NB4 (cell line): Measurements from ENCODE around the gene FKBP9.
A peak's percentile ranks its signal among the peaks of the same experiment; 100 is the strongest.
"Not testable (repeated sequence)": the region's sequence is repeated elsewhere in the genome, so short reads cannot be mapped to it uniquely, and the experiment has no call there.

Source experiments
- DNase-seq: peaks from one replicate; pipeline ENCODE4 v3.0.0; 2010; ENCODE audit warnings: low read depth
- H3K4me3 ChIP-seq: one replicate; pipeline ENCODE4 v1.5.1; 2011; ENCODE audit warnings: mild to moderate bottlenecking, low read depth, low read length, moderate library complexity
- MYC ChIP-seq: IDR thresholded peaks from 2 replicates; pipeline ENCODE4 v1.6.1; 2011; ENCODE audit warnings: low read depth, low read length
- POLR2A ChIP-seq: IDR thresholded peaks from 2 replicates; pipeline ENCODE4 v1.6.1; 2011; ENCODE audit warnings: mild to moderate bottlenecking; ENCODE audit not compliant: insufficient read length; ENCODE audit errors: extremely low read depth
- TF ChIP-seq, protein P1 (sequence below): IDR thresholded peaks from one replicate; pipeline ENCODE4 v1.5.1; 2012; ENCODE audit warnings: low read depth, low read length
- TF ChIP-seq, protein P2 (sequence below): IDR thresholded peaks from 2 replicates; pipeline ENCODE4 v1.6.1; 2011; ENCODE audit warnings: low read depth, low read length

Gene FKBP9, protein sequence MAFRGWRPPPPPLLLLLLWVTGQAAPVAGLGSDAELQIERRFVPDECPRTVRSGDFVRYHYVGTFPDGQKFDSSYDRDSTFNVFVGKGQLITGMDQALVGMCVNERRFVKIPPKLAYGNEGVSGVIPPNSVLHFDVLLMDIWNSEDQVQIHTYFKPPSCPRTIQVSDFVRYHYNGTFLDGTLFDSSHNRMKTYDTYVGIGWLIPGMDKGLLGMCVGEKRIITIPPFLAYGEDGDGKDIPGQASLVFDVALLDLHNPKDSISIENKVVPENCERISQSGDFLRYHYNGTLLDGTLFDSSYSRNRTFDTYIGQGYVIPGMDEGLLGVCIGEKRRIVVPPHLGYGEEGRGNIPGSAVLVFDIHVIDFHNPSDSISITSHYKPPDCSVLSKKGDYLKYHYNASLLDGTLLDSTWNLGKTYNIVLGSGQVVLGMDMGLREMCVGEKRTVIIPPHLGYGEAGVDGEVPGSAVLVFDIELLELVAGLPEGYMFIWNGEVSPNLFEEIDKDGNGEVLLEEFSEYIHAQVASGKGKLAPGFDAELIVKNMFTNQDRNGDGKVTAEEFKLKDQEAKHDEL

DNA sequence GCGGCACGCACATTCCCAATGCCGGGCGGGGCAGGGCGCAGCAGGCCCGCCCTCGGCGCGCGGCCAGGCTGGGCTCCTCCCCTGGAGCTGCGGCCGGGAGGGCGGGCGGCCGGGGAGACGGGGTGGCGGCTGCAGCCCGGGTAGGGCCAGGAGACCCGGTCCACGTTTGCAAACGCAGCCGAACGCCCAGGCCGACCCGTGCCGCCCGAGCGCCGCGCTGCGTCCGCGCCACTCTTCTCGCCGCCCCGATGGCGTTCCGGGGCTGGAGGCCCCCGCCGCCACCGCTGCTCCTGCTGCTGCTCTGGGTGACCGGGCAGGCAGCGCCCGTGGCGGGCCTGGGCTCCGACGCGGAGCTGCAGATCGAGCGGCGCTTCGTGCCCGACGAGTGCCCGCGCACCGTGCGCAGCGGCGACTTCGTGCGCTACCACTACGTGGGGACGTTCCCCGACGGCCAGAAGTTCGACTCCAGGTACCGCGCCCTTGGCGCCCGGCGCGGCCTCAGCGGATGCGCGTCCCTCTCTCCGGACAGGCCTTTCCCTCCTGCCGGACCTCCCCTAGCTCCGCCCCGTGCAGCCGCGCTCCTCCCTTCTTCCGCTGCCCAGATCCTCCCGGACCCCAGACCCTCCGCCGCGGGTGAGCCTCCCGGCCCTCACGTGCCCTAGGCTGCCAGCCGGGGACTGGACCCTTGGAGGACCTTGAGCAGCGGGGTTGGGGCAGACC is at the start of gene FKBP9:
Gene FKBP9, plus strand, starts transcription at position 115 of the 720 bp plus-strand sequence. Its CDS starts 134 bp downstream, at position 249.
- H3K4me3 ChIP-seq = peak within 1 kb of the TSS; percentile 70
- no peak for TF ChIP-seq MYC
- TF ChIP-seq, protein P1, sequence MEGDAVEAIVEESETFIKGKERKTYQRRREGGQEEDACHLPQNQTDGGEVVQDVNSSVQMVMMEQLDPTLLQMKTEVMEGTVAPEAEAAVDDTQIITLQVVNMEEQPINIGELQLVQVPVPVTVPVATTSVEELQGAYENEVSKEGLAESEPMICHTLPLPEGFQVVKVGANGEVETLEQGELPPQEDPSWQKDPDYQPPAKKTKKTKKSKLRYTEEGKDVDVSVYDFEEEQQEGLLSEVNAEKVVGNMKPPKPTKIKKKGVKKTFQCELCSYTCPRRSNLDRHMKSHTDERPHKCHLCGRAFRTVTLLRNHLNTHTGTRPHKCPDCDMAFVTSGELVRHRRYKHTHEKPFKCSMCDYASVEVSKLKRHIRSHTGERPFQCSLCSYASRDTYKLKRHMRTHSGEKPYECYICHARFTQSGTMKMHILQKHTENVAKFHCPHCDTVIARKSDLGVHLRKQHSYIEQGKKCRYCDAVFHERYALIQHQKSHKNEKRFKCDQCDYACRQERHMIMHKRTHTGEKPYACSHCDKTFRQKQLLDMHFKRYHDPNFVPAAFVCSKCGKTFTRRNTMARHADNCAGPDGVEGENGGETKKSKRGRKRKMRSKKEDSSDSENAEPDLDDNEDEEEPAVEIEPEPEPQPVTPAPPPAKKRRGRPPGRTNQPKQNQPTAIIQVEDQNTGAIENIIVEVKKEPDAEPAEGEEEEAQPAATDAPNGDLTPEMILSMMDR = no peak
- TF ChIP-seq, protein P2, sequence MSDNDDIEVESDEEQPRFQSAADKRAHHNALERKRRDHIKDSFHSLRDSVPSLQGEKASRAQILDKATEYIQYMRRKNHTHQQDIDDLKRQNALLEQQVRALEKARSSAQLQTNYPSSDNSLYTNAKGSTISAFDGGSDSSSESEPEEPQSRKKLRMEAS = no peak
- TF ChIP-seq POLR2A = no peak
- peak; percentile 87 for DNase-seq

DNA sequence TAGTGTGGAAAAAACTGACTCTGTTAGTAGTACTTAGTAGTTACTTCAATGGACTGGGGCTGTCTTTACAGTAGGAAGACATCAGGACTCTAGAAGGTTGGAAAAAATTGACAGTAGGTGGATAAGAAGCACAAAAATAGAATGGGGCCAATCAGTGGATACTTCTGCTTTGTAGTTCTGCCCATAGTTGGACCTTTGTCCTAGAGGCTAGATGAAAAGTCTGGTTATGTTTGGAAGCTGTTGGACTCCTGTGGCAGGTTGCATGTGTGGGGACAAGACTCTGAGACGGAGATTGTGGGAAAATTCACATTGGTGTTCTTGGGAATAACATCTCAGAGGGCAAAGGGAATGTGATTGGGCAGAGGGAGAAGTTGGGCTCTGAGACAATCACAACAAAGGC is 47.0 kb upstream of the FKBP9 start:
- no peak overlapping the region for H3K4me3 ChIP-seq
- no peak for DNase-seq
- TF ChIP-seq, protein P1 = no peak
- no peak for TF ChIP-seq POLR2A

DNA sequence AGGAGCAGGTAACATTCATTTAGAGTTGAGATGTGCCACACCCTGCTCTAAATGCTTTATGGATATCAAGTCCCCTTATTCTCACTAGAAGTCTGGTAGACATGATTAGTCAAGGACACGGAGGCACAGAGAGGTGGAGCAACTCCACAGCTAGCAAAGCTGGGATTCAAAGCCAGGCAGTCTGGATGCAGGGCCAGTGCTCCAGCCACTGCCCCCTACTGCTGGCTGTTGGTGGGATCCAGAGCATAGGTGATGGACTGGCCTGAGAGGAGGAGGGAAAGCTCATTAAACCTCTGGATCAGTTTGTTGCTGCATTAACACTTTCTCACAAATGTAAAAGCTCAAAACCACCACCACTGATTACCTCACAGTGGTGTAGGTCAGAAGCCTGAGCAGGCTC is 43.1 kb upstream of the FKBP9 start:
- TF ChIP-seq MYC = no peak
- no peak for TF ChIP-seq POLR2A
- TF ChIP-seq, protein P2 = no peak
- TF ChIP-seq, protein P1 = peak; percentile 21
- no peak overlapping the region for H3K4me3 ChIP-seq
- DNase-seq = no peak

DNA sequence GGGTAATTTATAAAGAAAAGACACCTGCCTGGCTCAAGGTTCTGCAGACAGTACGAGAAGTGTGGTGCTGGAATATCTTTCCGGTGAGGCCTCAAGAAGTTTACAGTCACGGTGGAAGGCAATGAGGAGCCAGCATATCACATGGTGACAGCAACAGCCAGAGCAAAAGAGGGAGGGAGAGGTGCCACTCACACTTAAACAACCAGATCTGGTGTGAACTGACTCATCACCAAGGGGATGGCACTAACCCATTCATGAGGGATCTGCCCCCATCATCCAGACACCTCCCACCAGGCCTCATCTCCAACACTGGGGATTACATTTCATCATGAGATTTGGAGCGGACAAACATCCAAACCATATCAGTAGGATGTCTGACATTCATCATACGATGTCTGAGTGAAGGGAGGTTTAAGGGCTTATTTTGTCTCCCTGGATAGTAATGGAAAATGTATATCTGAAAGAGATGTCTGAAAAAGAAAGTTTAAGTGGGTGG is 42.2 kb upstream of the FKBP9 start:
- DNase-seq = no peak
- H3K4me3 ChIP-seq = no peak overlapping the region
- TF ChIP-seq MYC = no peak
- TF ChIP-seq, protein P1 = no peak
- TF ChIP-seq, protein P2 = no peak
- TF ChIP-seq POLR2A = no peak

DNA sequence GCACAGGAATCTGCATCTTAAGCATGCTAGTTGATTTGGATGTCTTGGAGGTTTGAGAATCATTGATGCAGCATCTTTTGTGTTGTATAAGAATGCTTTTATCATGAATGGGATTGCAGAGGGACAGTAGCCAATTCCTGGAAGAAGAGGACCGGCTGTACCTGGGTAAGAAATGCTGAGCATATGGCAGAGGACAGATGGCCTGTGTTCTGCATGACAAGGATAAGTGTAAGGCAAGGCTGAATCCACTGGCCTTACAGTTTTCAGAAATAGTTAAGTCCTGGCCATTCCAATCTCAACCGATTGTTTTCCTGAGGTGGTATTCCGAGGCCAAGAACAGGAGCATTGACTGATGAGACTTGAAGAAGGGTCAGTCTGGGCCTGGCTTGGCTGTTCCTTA is 41.2 kb upstream of the FKBP9 start:
- TF ChIP-seq, protein P1 = no peak
- TF ChIP-seq POLR2A = no peak
- TF ChIP-seq, protein P2 = no peak
- no peak for TF ChIP-seq MYC
- DNase-seq = no peak

DNA sequence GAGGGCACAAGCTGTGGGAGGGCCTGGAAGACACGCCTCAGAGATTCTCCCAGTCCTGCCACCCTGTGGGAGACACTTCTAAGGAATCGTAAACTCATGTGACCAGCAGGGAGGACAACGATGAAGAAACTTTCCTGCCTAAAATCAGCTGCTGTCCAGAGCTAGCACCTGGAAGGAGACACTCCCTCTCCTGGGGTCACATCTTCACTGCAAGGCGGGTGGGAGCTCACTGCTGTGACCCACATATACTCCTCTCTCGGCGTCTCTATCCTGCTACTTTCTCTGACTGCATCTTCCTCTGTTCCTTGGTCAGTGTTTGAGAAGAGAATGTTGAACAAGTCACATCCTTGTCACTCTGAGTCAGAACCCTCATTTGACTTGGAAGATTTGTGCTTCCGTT is 40.2 kb upstream of the FKBP9 start:
- H3K4me3 ChIP-seq, DNase-seq: not testable (repeated sequence)

More for the DNA sequence above, 41.2 kb upstream of the FKBP9 start:
- H3K4me3 ChIP-seq = no peak overlapping the region
